A673 (cell line): ENCODE measurements around the gene SLC12A7. TPM values are rescaled to one million over a fixed set of nuclear protein-coding genes. Genes with fewer than 3 reads are reported as not detected.

ENCODE experiments used
- BruUV-seq: library from RNA; stranded (reverse); fragments of 400-500 nt; replicated peaks from 2 replicates; lab custom pipeline; 2021; lab: Mats Ljungman, UMichigan
- CTCF ChIA-PET: fragments of 300-600 bp; sonication (Branson Sonifier 250); formaldehyde crosslinking; loops from one replicate; lab custom pipeline; 2022; ENCODE audit warnings: antibody characterized with exemption; lab: Charles Lee
- POLR2A ChIA-PET: fragments of 300-600 bp; sonication (Branson Sonifier 250); formaldehyde crosslinking; loops from one replicate; lab custom pipeline; 2022; ENCODE audit warnings: antibody characterized with exemption; ENCODE audit not compliant: low non-redundant PET; lab: Charles Lee
- DNase-seq: peaks from one replicate; pipeline ENCODE4 v3.0.0-alpha.2; 2015; ENCODE audit warnings: low spot score
- H3K27ac ChIP-seq: fragments of 200-600 bp; sonication (generic); 2 replicates; pipeline ENCODE4 v1.5.1; 2016; ENCODE audit warnings: mixed run types, low read depth, mild to moderate bottlenecking, mixed read lengths, antibody characterized with exemption, low read length; ENCODE audit not compliant: poor library complexity, severe bottlenecking
- H3K27me3 ChIP-seq: fragments of 200-600 bp; sonication (generic); replicated peaks from 2 replicates; pipeline ENCODE4 v1.6.1; 2017; ENCODE audit warnings: mixed run types, low read depth, mild to moderate bottlenecking, mixed read lengths, antibody characterized with exemption, low read length; ENCODE audit not compliant: insufficient read depth, poor library complexity
- H3K36me3 ChIP-seq: fragments of 200-600 bp; sonication (generic); 2 replicates; pipeline ENCODE4 v1.6.1; 2016; ENCODE audit warnings: mixed run types, mild to moderate bottlenecking, mixed read lengths, antibody characterized with exemption, low read length; ENCODE audit not compliant: insufficient read depth, poor library complexity, severe bottlenecking
- H3K4me1 ChIP-seq: fragments of 200-600 bp; sonication (generic); 2 replicates; pipeline ENCODE4 v1.6.1; 2017; ENCODE audit warnings: mixed run types, mild to moderate bottlenecking, mixed read lengths, antibody characterized with exemption, low read length; ENCODE audit not compliant: insufficient read depth, poor library complexity, severe bottlenecking
- H3K4me3 ChIP-seq: fragments of 200-600 bp; sonication (generic); 2 replicates; pipeline ENCODE4 v1.5.1; 2016; ENCODE audit warnings: low read depth, mixed run types, mild to moderate bottlenecking, mixed read lengths, low read length; ENCODE audit not compliant: poor library complexity, severe bottlenecking
- H3K9me3 ChIP-seq: fragments of 200-600 bp; sonication (generic); 2 replicates; pipeline ENCODE4 v1.6.1; 2016; ENCODE audit warnings: mixed run types, low read depth, mild to moderate bottlenecking, mixed read lengths, antibody characterized with exemption, low read length; ENCODE audit not compliant: poor library complexity, severe bottlenecking
- CTCF ChIP-seq: fragments of 300-800, 200-600 bp; sonication (generic); conservative IDR thresholded peaks from 2 replicates; pipeline ENCODE4 v1.5.1; 2017; ENCODE audit warnings: low read depth, mild to moderate bottlenecking, antibody characterized with exemption, low read length, moderate library complexity, mixed read lengths
- EZH2 ChIP-seq: fragments of 200-600 bp; sonication (generic); IDR thresholded peaks from 2 replicates; pipeline ENCODE4 v1.6.1; 2017; ENCODE audit warnings: borderline replicate concordance, low read depth, mild to moderate bottlenecking, mixed read lengths, antibody characterized with exemption, low read length; ENCODE audit not compliant: poor library complexity, severe bottlenecking
- intact Hi-C: fragments of 100-400 bp; cut with micrococcal nuclease; formaldehyde crosslinking; loops from one replicate; pipeline ENCODE4 v1.10.0; 2022; ENCODE audit not compliant: unreplicated experiment
- total RNA-seq: library from RNA; stranded (reverse); gene quantifications from 2 replicates; pipeline ENCODE4 v1.2.3, GENCODE V29; 2021

The SLC12A7 gene
- total RNA-seq, 1 experiment from 2014 or later: 45.2 TPM

- no TSS peak for BruUV-seq
- TF ChIP-seq EZH2 (no peak), CTCF (no peak)
- no peak for DNase-seq
- Histone ChIP-seq H3K27ac (no peak overlapping the region), H3K4me3 (no peak overlapping the region), H3K9me3 (no peaks in the 10 kb centered on the region), H3K4me1 (peaks cover 2% of the 10 kb centered on the region), H3K36me3 (peaks cover 3% of the 10 kb centered on the region), H3K27me3 (no peaks in the 10 kb centered on the region)
- ChIA-PET POLR2A (no interaction called here), CTCF (no interaction called here)
- intact Hi-C loops: no loop called here
Observed at GRCh38 chr5:1032011-1032410, 79.9 kb downstream of the SLC12A7 start.

GRCh38 chr5:1031306-1031959 is 80.4 kb downstream of the SLC12A7 start:
- CTCF ChIA-PET: no interaction called here
- peaks cover 2% of the 10 kb centered on the region for H3K4me1 ChIP-seq
- POLR2A ChIA-PET: no interaction called here
- no peak overlapping the region for H3K27ac ChIP-seq
- H3K36me3 ChIP-seq: peaks cover 3% of the 10 kb centered on the region
- intact Hi-C loops: no loop called here
- no peaks in the 10 kb centered on the region for H3K9me3 ChIP-seq
- no peak for TF ChIP-seq CTCF
- no peak for TF ChIP-seq EZH2
- H3K4me3 ChIP-seq: no peak overlapping the region
- H3K27me3 ChIP-seq: no peaks in the 10 kb centered on the region
- BruUV-seq: no TSS peak
- DNase-seq: no peak

GRCh38 chr5:1030801-1031271 is 81.0 kb downstream of the SLC12A7 start:
- TF ChIP-seq EZH2: no peak
- no peak for TF ChIP-seq CTCF
- intact Hi-C loops: no loop called here
- H3K9me3 ChIP-seq: no peaks in the 10 kb centered on the region
- peaks cover 3% of the 10 kb centered on the region for H3K36me3 ChIP-seq
- no peaks in the 10 kb centered on the region for H3K27me3 ChIP-seq
- CTCF ChIA-PET: no interaction called here
- no peak overlapping the region for H3K4me3 ChIP-seq
- no peak overlapping the region for H3K27ac ChIP-seq
- H3K4me1 ChIP-seq: peaks cover 2% of the 10 kb centered on the region
- DNase-seq: no peak
- no TSS peak for BruUV-seq
- POLR2A ChIA-PET: no interaction called here
